Purkinje cell (primary cell): ENCODE measurements around the gene UBA6. TPM values are rescaled to one million over a fixed set of nuclear protein-coding genes. Genes with fewer than 3 reads are reported as not detected.

Source experiments
- polyA plus RNA-seq: library from polyadenylated mRNA; unstranded; fragments of >200 nt; fragmentation: Nextera tagmentation; gene quantifications from 2 replicates; pipeline ENCODE4 v1.2.1, GENCODE V29; 2014

UBA6 gene
- 30.7 and 36.7 TPM in 2 replicates for polyA plus RNA-seq

DNA sequence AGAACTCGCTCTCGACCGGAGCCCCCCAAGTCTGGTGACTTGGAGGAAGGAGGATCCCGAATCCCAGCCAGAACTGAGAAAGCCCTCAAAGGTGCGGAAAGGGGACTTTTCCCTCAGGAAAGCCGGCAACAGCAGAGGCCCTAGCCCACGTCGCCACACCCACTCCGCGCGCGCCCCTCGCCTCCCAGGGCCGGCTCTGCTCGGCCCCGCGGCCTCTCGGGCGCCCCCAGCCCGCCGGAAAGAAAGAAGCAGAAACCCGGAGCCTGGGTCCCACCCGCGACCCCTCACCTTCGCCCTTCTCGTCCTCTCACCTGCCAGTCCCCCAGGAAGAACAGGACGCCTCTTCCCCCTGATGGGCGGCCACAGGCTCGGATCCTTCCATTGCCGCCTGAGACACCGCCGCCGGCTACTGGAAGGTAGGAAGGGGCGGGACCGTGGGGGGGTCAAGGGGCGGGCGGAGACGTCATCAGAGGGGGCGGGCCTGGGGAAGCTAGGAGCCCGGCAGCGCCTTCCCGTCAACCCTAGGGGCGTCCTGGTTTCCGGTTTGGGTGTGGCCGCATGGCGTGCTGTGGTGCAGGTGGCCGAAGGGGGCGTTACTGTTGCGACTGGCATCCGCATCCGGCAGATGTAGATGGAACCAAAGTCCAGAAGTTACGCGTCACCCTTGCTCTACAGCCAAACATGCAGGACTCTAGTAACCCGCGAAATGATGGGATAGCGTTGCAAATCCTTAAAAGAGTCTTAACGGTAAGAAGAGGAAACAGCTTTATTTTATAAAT, at the start of gene UBA6:
TSS of gene UBA6 (minus strand) at position 418 of the 779 bp plus-strand sequence. CDS start at position 382, 36 bp downstream.

Other genes starting within 250 kb of the UBA6 start
- gene CENPC, start 155.7 kb downstream of the UBA6 start, polyA plus RNA-seq = 11.4 and 18.0 TPM in 2 replicates
- gene STAP1, start 142.4 kb downstream of the UBA6 start, polyA plus RNA-seq = not detected in 2 replicates
- gene GNRHR, start 53.2 kb upstream of the UBA6 start, polyA plus RNA-seq = 1.3 and 1.8 TPM in 2 replicates
- 0.69 TPM in 1 of 2 replicates, not detected in the other for gene TMPRSS11D, start 182.8 kb upstream of the UBA6 start, polyA plus RNA-seq